Spleen (tissue), 7 donors: Measurements from ENCODE around the gene GPER1.

Source experiments
- CTCF ChIP-seq, 11 experiments: fragments of 200-600 bp in 7 of 11; fragments of 450-650 bp in 4 of 11; sonication (generic) in 4 of 11; IDR thresholded peaks in 8 of 11; conservative IDR thresholded peaks in 3 of 11; 1 replicate in 7 of 11; 2 replicates in 4 of 11; pipeline versions ENCODE4 v1.4.0 to v1.8.0; 2016 to 2021; ENCODE audit warnings: antibody characterized with exemption in 11 of 11, inconsistent platforms in 4 of 11, mild to moderate bottlenecking in 1 of 11
- POLR2AphosphoS5 ChIP-seq, 3 donors: sonication (generic); formaldehyde crosslinking; IDR thresholded peaks; one replicate each; pipeline ENCODE4 v1.5.1; 2017; ENCODE audit warnings: antibody characterized with exemption in 3 of 3
- donor health status: DM: no; HTN: no; CAD: no; lungs with moderate emphysema.
- donor health status: DM: no; HTN: no; CAD: no.
- donor health status: DM: no; HTN: no; CAD: no.

GRCh38 chr7:1100386-1100785 lies 12.5 kb downstream of the GPER1 start:
- TF ChIP-seq CTCF (IDR thresholded peaks at IDR 0.05 in 8 of 11, conservative IDR thresholded peaks at IDR 0.05 in 3 of 11) (no peak), POLR2AphosphoS5 (IDR thresholded peaks at IDR 0.05) (no peak)
